Esophagus muscularis mucosa (tissue), 4 donors: Measurements from ENCODE around the gene SOX15. TPM values are rescaled to one million over a fixed set of nuclear protein-coding genes. Genes with fewer than 3 reads are reported as not detected.

Experiments used
- DNase-seq: peaks from one replicate; pipeline ENCODE4 v3.0.0-alpha.2; 2017; ENCODE audit errors: extremely low spot score
- H3K27ac ChIP-seq, 4 donors: fragments of 200-600 bp; sonication (generic); replicated peaks in 1 of 4; 1 replicate in 3 of 4; 2 replicates in 1 of 4; pipeline ENCODE4 v1.5.1; 2016 to 2019; ENCODE audit warnings: mild to moderate bottlenecking in 1 of 4
- H3K27me3 ChIP-seq, 4 donors: fragments of 200-600 bp; sonication (generic); one replicate each; pipeline versions ENCODE4 v1.5.1 to v1.6.0; 2016 to 2019
- H3K36me3 ChIP-seq, 4 donors: fragments of 200-600 bp; sonication (generic); one replicate each; pipeline ENCODE4 v1.5.1; 2016 to 2019
- H3K4me1 ChIP-seq, 4 donors: fragments of 200-600 bp; sonication (generic); one replicate each; pipeline ENCODE4 v1.5.1; 2016 to 2019
- H3K4me3 ChIP-seq, 4 donors: fragments of 200-600 bp; sonication (generic); 1 replicate in 2 of 4; 2 replicates in 2 of 4; pipeline ENCODE4 v1.5.1; 2016 to 2019; ENCODE audit warnings: mild to moderate bottlenecking in 4 of 4, moderate library complexity in 1 of 4
- H3K9me3 ChIP-seq, 4 donors: fragments of 200-600 bp; sonication (generic); 1 replicate in 3 of 4; 2 replicates in 1 of 4; pipeline ENCODE4 v1.5.1; 2016 to 2019
- CTCF ChIP-seq, 3 experiments: fragments of 200-600 bp in 2 of 3; fragments of 450-650 bp in 1 of 3; sonication (generic) in 2 of 3; IDR thresholded peaks; one replicate each; pipeline ENCODE4 v1.5.1; 2017 to 2019; ENCODE audit warnings: antibody characterized with exemption in 3 of 3, mild to moderate bottlenecking in 2 of 3, moderate library complexity in 1 of 3
- EP300 ChIP-seq: sonication (generic); formaldehyde crosslinking; IDR thresholded peaks from one replicate; pipeline ENCODE4 v1.6.1; 2017; ENCODE audit warnings: antibody characterized with exemption
- POLR2A ChIP-seq: fragments of 450-650 bp; IDR thresholded peaks from one replicate; pipeline ENCODE4 v1.6.1; 2017; ENCODE audit warnings: antibody characterized with exemption, moderate library complexity, mild to moderate bottlenecking, low read depth
- POLR2AphosphoS5 ChIP-seq, 2 donors: sonication (generic); formaldehyde crosslinking; IDR thresholded peaks; one replicate each; pipeline ENCODE4 v1.6.1; 2017; ENCODE audit warnings: antibody characterized with exemption in 2 of 2
- WGBS: methylation state at CpG from one replicate; pipeline ENCODE4 v1.1.5; 2018; 5-methylcytosine and 5-hydroxymethylcytosine counted together
- intact Hi-C: fragments of 100-400 bp; cut with DNase I; formaldehyde crosslinking; loops from one replicate; pipeline ENCODE4 v1.15.1; 2023
- total RNA-seq, 4 donors: library from RNA; depleted of rRNA; stranded (reverse); fragments of >200 nt; gene quantifications; one replicate each; pipeline versions ENCODE4 v1.1.0 to v1.2.1, GENCODE V29; 2016

SOX15 gene
- total RNA-seq, 4 donors from 2014 or later: 2.9 to 14.6 (median 10.9) TPM

- peaks cover 52 to 83% (median 80%) of the 10 kb centered on the region in 4 donors for H3K4me1 ChIP-seq
- TF ChIP-seq EP300: no peak
- TF ChIP-seq POLR2A: no peak
- TF ChIP-seq CTCF (IDR thresholded peaks at IDR 0.05): no peak
- TF ChIP-seq POLR2AphosphoS5 (IDR thresholded peaks at IDR 0.05): no peak
- H3K4me3 ChIP-seq: no peak overlapping the region
- DNase-seq: no peak
- no peaks in the 10 kb centered on the region for H3K9me3 ChIP-seq
- WGBS: 90% methylated on average over 12 of the region's 14 CpGs
- peak overlapping the region in 2 of 4 donors; percentile 20 to 100 for H3K27ac ChIP-seq
- intact Hi-C loops: no loop called here
- peaks cover 48 to 60% (median 54%) of the 10 kb centered on the region in 4 donors for H3K36me3 ChIP-seq
- H3K27me3 ChIP-seq: no peaks in the 10 kb centered on the region
Observed at GRCh38 chr17:7576432-7576937, 13.4 kb downstream of the SOX15 start.

- 71% methylated on average over 7 of the region's 7 CpGs for WGBS
- Histone ChIP-seq H3K27ac (peak overlapping the region in 1 of 4 donors; percentile 100), H3K9me3 (no peaks in the 10 kb centered on the region), H3K4me1 (peaks cover 49 to 81% (median 77%) of the 10 kb centered on the region in 4 donors), H3K27me3 (no peaks in the 10 kb centered on the region), H3K36me3 (peaks cover 53 to 64% (median 59%) of the 10 kb centered on the region in 4 donors), H3K4me3 (no peak overlapping the region)
- intact Hi-C loops: no loop called here
- no peak for DNase-seq
- no peak for TF ChIP-seq POLR2A
- TF ChIP-seq POLR2AphosphoS5 (IDR thresholded peaks at IDR 0.05): no peak
- TF ChIP-seq CTCF (IDR thresholded peaks at IDR 0.05): no peak
- no peak for TF ChIP-seq EP300
Observed at GRCh38 chr17:7575959-7576358, 13.9 kb downstream of the SOX15 start.

DNA sequence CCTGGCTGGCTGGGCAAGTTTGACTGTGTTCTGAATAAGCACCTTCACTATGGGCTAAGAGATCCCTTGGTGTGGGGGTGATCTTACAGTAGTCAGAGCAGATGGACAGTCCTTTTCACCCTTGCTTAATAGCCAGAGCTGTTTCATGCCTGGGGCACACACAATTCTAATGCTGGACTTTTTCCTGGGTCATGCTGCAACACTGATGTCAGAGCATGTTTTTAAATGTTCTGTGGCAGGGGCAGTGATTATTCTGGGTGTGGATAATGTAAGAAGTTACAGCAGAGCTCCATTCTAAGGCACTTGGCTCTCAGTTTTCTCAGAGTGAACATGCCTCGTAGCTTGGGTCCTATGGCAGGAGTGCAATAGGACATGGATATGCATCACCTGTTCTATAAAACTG, 14.4 kb downstream of the SOX15 start:
- Histone ChIP-seq H3K36me3 (peaks cover 55 to 69% (median 64%) of the 10 kb centered on the region in 4 donors), H3K27me3 (no peaks in the 10 kb centered on the region), H3K4me3 (peak overlapping the region in 1 of 4 donors; percentile 6), H3K4me1 (peaks cover 49 to 76% (median 72%) of the 10 kb centered on the region in 4 donors), H3K9me3 (no peaks in the 10 kb centered on the region), H3K27ac (peak overlapping the region in 2 of 4 donors; percentile 99 to 100)
- 50% methylated on average over 1 of the region's 1 CpG for WGBS
- no peak for DNase-seq
- intact Hi-C loops: no loop called here
- TF ChIP-seq EP300: no peak
- no peak for TF ChIP-seq POLR2A
- no peak for TF ChIP-seq POLR2AphosphoS5 (IDR thresholded peaks at IDR 0.05)
- TF ChIP-seq CTCF (IDR thresholded peaks at IDR 0.05): no peak

DNA sequence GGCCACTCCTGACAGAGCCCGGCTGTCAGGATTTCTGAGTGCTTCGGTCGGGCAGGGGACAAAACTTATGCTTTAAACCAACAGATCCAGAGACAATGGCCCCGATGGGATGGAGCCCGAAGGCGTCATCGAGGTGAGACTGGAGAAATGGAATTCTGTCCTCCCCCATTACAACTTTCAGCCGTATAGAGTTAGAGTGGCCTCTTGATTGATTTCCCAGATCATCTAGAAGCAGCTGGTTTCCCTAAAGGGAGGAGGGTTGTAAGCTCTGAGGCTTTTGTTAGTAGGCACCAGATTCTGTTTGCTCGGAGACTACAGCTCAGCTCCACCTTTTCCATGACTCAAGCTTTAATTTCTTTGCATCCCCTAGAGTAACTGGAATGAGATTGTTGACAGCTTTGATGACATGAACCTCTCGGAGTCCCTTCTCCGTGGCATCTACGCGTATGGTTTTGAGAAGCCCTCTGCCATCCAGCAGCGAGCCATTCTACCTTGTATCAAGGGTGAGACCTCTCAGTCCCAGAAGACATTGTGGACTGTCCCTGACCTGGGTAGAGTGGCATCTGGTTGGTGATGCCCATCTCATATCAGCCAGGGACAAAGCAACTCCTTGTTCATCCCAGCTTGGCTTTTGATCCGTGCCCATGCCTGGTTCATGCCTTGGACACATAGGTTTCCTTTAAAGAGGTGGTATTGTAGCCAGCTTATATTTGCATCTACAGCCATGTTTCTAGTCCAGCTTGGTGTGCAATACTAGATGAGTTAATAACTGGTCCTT, 15.5 kb downstream of the SOX15 start:
- Histone ChIP-seq H3K4me1 (peaks cover 40 to 65% (median 61%) of the 10 kb centered on the region in 4 donors), H3K9me3 (no peaks in the 10 kb centered on the region), H3K36me3 (peaks cover 61 to 74% (median 74%) of the 10 kb centered on the region in 4 donors), H3K4me3 (peak overlapping the region; percentile 85 to 100 (median 98)), H3K27me3 (no peaks in the 10 kb centered on the region), H3K27ac (peak overlapping the region; percentile 98 to 100 (median 100))
- DNase-seq: no peak
- 23% methylated on average over 13 of the region's 15 CpGs for WGBS
- TF ChIP-seq POLR2A: no peak
- peak in 1 of 2 donors; percentile 8 for TF ChIP-seq POLR2AphosphoS5 (IDR thresholded peaks at IDR 0.05)
- intact Hi-C loops: no loop called here
